H1 (cell line): ENCODE results near the gene ITPR1. TPM values are rescaled to one million over a fixed set of nuclear protein-coding genes. Genes with fewer than 3 reads are reported as not detected.

Source experiments
- CTCF ChIA-PET: fragments of 300-600 bp; sonication (Branson Sonifier 250); formaldehyde crosslinking; loops from one replicate; lab custom pipeline; 2021; ENCODE audit not compliant: partially characterized antibody; lab: Charles Lee
- POLR2A ChIA-PET: fragments of 300-600 bp; sonication (Branson Sonifier 250); formaldehyde crosslinking; loops from one replicate; lab custom pipeline; 2021; ENCODE audit warnings: inconsistent platforms; ENCODE audit not compliant: partially characterized antibody; lab: Charles Lee
- DNase-seq, 2 experiments: peaks; one replicate each; pipeline versions ENCODE4 v3.0.0 to v3.0.0-alpha.2; 2010 to 2022; ENCODE audit warnings: low spot score in 2 of 2, low read depth in 1 of 2, mixed read lengths in 1 of 2
- FAIRE-seq: peaks from 2 replicates; lab custom pipeline; 2011; peaks lifted over from hg19 to GRCh38; lab: Jason Lieb, UNC
- H2AFZ ChIP-seq: 2 replicates; pipeline ENCODE4 v1.8.1; 2012; ENCODE audit warnings: low read length, inconsistent platforms
- H2AK5ac ChIP-seq: 2 replicates; pipeline ENCODE4 v1.6.1; 2013; ENCODE audit warnings: low read depth, low read length
- H2BK120ac ChIP-seq: replicated peaks from 2 replicates; pipeline ENCODE3; 2013; ENCODE audit warnings: low read depth, low read length, inconsistent platforms
- H2BK12ac ChIP-seq: 2 replicates; pipeline ENCODE4 v1.6.1; 2013; ENCODE audit warnings: low read depth, low read length
- H2BK15ac ChIP-seq: 2 replicates; pipeline ENCODE4 v1.6.1; 2013; ENCODE audit warnings: low read length
- H2BK20ac ChIP-seq: 2 replicates; pipeline ENCODE4 v1.6.1; 2013; ENCODE audit warnings: low read length
- H2BK5ac ChIP-seq: 2 replicates; pipeline ENCODE4 v1.6.1; 2013; ENCODE audit warnings: low read depth, low read length
- H3K14ac ChIP-seq: 2 replicates; pipeline ENCODE4 v1.6.1; 2013; ENCODE audit warnings: inconsistent platforms; ENCODE audit not compliant: insufficient read length
- H3K18ac ChIP-seq: 2 replicates; pipeline ENCODE4 v1.6.1; 2013; ENCODE audit warnings: low read length; ENCODE audit errors: extremely low read depth
- H3K23ac ChIP-seq: 2 replicates; pipeline ENCODE4 v1.6.1; 2013; ENCODE audit warnings: inconsistent platforms; ENCODE audit not compliant: insufficient read length
- H3K23me2 ChIP-seq: 2 replicates; pipeline ENCODE4 v1.6.1; 2013; ENCODE audit warnings: low read depth, low read length
- H3K27ac ChIP-seq: 2 replicates; pipeline ENCODE4 v1.6.1; 2011; ENCODE audit warnings: low read depth, low read length, inconsistent platforms
- H3K27me3 ChIP-seq, 4 experiments: replicated peaks in 1 of 4; 1 replicate in 1 of 4; 2 replicates in 3 of 4; pipeline versions ENCODE4 v1.6.1 to v1.8.1; 2011 to 2013; ENCODE audit warnings: low read length in 3 of 4, mild to moderate bottlenecking in 3 of 4, inconsistent platforms in 2 of 4, mixed read lengths in 2 of 4, moderate library complexity in 1 of 4; ENCODE audit not compliant: control insufficient read depth in 3 of 4, insufficient read depth in 3 of 4; ENCODE audit errors: extremely low read depth in 1 of 4
- H3K36me3 ChIP-seq, 4 experiments: 2 replicates each; pipeline versions ENCODE4 v1.6.1 to v1.8.1; 2011 to 2013; ENCODE audit warnings: mild to moderate bottlenecking in 4 of 4, low read length in 3 of 4, moderate library complexity in 2 of 4, control low read depth in 1 of 4, inconsistent platforms in 1 of 4; ENCODE audit not compliant: insufficient read depth in 4 of 4, control insufficient read depth in 2 of 4
- H3K4ac ChIP-seq: replicated peaks from 2 replicates; pipeline ENCODE3; 2013; ENCODE audit warnings: low read length, low read depth, mixed read lengths, inconsistent platforms; ENCODE audit not compliant: insufficient read length
- H3K4me1 ChIP-seq, 4 experiments: replicated peaks in 1 of 4; 1 replicate in 1 of 4; 2 replicates in 3 of 4; pipeline versions ENCODE4 v1.6.1 to v1.8.1; 2011 to 2013; ENCODE audit warnings: low read length in 3 of 4, inconsistent platforms in 2 of 4, mixed read lengths in 1 of 4; ENCODE audit not compliant: insufficient read depth in 4 of 4, control insufficient read depth in 3 of 4
- H3K4me2 ChIP-seq, 2 experiments: 2 replicates each; pipeline versions ENCODE4 v1.6.1 to v1.8.1; 2011 to 2013; ENCODE audit warnings: low read depth in 2 of 2, low read length in 2 of 2, control low read depth in 1 of 2, inconsistent platforms in 1 of 2, mild to moderate bottlenecking in 1 of 2; ENCODE audit not compliant: insufficient read depth in 1 of 2
- H3K4me3 ChIP-seq, 4 experiments: fragments of 200-600, 300-600 bp in 1 of 4; sonication (generic), shearing (Covaris generic), sonication (Bioruptor Twin) in 1 of 4; 2 replicates each; pipeline versions ENCODE4 v1.5.1 to v1.8.1; 2011 to 2016; ENCODE audit warnings: low read length in 4 of 4, low read depth in 3 of 4, control low read depth in 2 of 4, inconsistent platforms in 2 of 4, mild to moderate bottlenecking in 2 of 4, mixed read lengths in 1 of 4, moderate library complexity in 1 of 4; ENCODE audit not compliant: insufficient read depth in 2 of 4; ENCODE audit errors: extremely low read depth in 1 of 4
- H3K56ac ChIP-seq: replicated peaks from 2 replicates; pipeline ENCODE3; 2013; ENCODE audit warnings: low read depth, mild to moderate bottlenecking, mixed read lengths, low read length, inconsistent platforms; ENCODE audit not compliant: insufficient read length
- H3K79me1 ChIP-seq: 2 replicates; pipeline ENCODE4 v1.6.1; 2013; ENCODE audit warnings: low read depth, low read length, control low read depth
- H3K79me2 ChIP-seq, 2 experiments: 2 replicates each; pipeline versions ENCODE4 v1.6.1 to v1.8.1; 2012 to 2013; ENCODE audit warnings: low read length in 2 of 2, mild to moderate bottlenecking in 2 of 2, inconsistent platforms in 1 of 2; ENCODE audit not compliant: insufficient read depth in 2 of 2, control insufficient read depth in 1 of 2
- H3K9ac ChIP-seq, 4 experiments: replicated peaks in 1 of 4; 1 replicate in 1 of 4; 2 replicates in 3 of 4; pipeline versions ENCODE4 v1.6.1 to v1.8.1; 2011 to 2013; ENCODE audit warnings: low read depth in 3 of 4, low read length in 3 of 4, control low read depth in 2 of 4, mild to moderate bottlenecking in 2 of 4, moderate library complexity in 2 of 4, inconsistent platforms in 1 of 4; ENCODE audit errors: extremely low read depth in 1 of 4
- H3K9me3 ChIP-seq, 2 experiments: 2 replicates each; pipeline versions ENCODE4 v1.6.1 to v1.8.1; 2012 to 2013; ENCODE audit warnings: mild to moderate bottlenecking in 2 of 2, moderate library complexity in 2 of 2, control low read depth in 1 of 2, inconsistent platforms in 1 of 2, low read depth in 1 of 2, low read length in 1 of 2, mixed read lengths in 1 of 2; ENCODE audit not compliant: insufficient read depth in 2 of 2
- H4K20me1 ChIP-seq, 2 experiments: replicated peaks in 1 of 2; 2 replicates each; pipeline versions ENCODE3 to v1.8.1; 2011 to 2013; ENCODE audit warnings: inconsistent platforms in 2 of 2, low read length in 2 of 2, mild to moderate bottlenecking in 1 of 2; ENCODE audit not compliant: insufficient read depth in 2 of 2, control insufficient read depth in 1 of 2
- H4K5ac ChIP-seq: 2 replicates; pipeline ENCODE4 v1.6.1; 2013; ENCODE audit warnings: low read length, low read depth, mixed read lengths, inconsistent platforms; ENCODE audit not compliant: insufficient read length
- H4K8ac ChIP-seq: 2 replicates; pipeline ENCODE4 v1.8.0; 2013; ENCODE audit warnings: mild to moderate bottlenecking, moderate library complexity, low read length, inconsistent platforms; ENCODE audit not compliant: insufficient read depth; ENCODE audit errors: extremely low read depth
- H4K91ac ChIP-seq: replicated peaks from 2 replicates; pipeline ENCODE3; 2013; ENCODE audit warnings: low read length, mixed read lengths, inconsistent platforms; ENCODE audit not compliant: insufficient read length
- ASH2L ChIP-seq: fragments of 200-600, 300-600 bp; sonication (generic); IDR thresholded peaks from one replicate; pipeline ENCODE4 v1.7.1; 2017; ENCODE audit warnings: low read length
- SP1 ChIP-seq: IDR thresholded peaks from 2 replicates; pipeline ENCODE4 v1.6.1; 2011; ENCODE audit warnings: low read depth, low read length
- WGBS, 2 experiments: shearing (Covaris generic) in 1 of 2; methylation state at CpG; one replicate each; pipeline versions ENCODE4 v1.1.6 to v1.1.7; 2013 to 2015; ENCODE audit warnings: low lambda C conversion rate in 2 of 2, mixed read lengths in 2 of 2, inconsistent platforms in 1 of 2, low coverage in 1 of 2, missing lambda C conversion rate in 1 of 2; ENCODE audit not compliant: insufficient replicate concordance in 2 of 2, insufficient coverage in 1 of 2, insufficient read length in 1 of 2; ENCODE audit errors: extremely low coverage in 1 of 2, missing lambda C conversion rate in 1 of 2; 5-methylcytosine and 5-hydroxymethylcytosine counted together
- polyA plus RNA-seq, 7 experiments: library from polyadenylated mRNA; depleted of rRNA in 3 of 7; stranded (reverse) in 5 of 7; unstranded in 2 of 7; fragments of >200 nt in 5 of 7; fragments of 200-250 nt in 2 of 7; gene quantifications; 1 replicate in 5 of 7; 2 replicates in 1 of 7; 4 replicates in 1 of 7; pipeline versions ENCODE4 v1.2.1 to v1.2.3, GENCODE V29; 2011 to 2013; ENCODE audit warnings: missing spikeins in 2 of 7, mixed read lengths in 2 of 7
- total RNA-seq: library from RNA; stranded (reverse); fragmentation: NEBNext Ultra II Directional; extraction: Animal tissue kit (Norgen Biotek cat#: 25700); gene quantifications from 2 replicates; pipeline ENCODE4 v1.2.1, GENCODE V29; 2021

ITPR1 gene
- total and polyA plus RNA-seq, 2 of the 8 experiments (the other 6 are each of a cell fraction or from before 2014, with no cell fraction given), result 2.5 to 16.3 TPM

DNA sequence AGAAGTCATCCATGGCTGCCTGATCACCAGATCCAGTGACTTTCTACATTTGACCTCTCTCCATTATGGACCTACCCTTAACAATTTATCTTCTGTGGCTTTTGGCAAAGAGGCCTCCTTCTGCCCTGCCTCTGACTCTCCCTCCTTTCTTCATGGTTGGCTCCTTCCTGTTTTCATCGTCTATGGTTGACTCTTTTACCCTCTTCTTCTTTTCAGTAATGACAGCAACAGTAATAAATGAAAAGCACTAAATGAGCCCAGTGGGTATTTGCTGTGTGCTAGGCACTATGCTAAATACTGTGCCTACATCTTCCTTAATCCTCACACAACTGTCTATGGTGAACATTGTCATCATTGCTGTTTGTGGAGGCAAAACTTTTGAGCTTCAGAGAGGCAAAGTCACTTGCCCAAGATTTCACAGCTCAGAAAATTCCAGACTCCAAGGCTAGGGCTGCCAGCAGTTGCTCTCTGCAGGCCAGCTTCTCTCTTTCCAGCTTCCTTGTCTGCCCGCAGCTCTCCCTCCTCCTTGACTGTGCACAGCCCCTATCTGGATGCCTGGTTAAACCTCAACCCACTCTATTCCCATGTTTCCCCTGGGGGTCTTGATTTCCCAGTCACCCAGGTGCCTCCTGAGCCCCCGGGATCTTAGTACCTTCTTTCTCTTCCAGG, 24.6 kb downstream of the ITPR1 start:
- Histone ChIP-seq H2BK12ac (no peak overlapping the region), H3K36me3 (no peaks in the 10 kb centered on the region), H2BK5ac (no peak overlapping the region), H3K79me2 (no peaks in the 10 kb centered on the region), H3K18ac (no peak overlapping the region), H4K20me1 (no peaks in the 10 kb centered on the region), H2BK120ac (no peak overlapping the region), H3K4me3 (no peak overlapping the region), H3K27ac (no peak overlapping the region), H3K14ac (no peak overlapping the region), H2AK5ac (no peak overlapping the region), H3K9me3 (no peaks in the 10 kb centered on the region), H3K9ac (no peak overlapping the region), H3K4ac (no peak overlapping the region), H4K91ac (no peak overlapping the region), H3K23ac (no peak overlapping the region), H3K4me2 (no peak overlapping the region), H3K4me1 (peaks cover 5 to 17% (median 11%) of the 10 kb centered on the region in 4 experiments; a peak in 5 of 7 replicates), H2BK15ac (no peak overlapping the region), H4K8ac (no peak overlapping the region), H4K5ac (no peak overlapping the region), H3K23me2 (no peaks in the 10 kb centered on the region), H3K79me1 (no peaks in the 10 kb centered on the region), H2BK20ac (no peak overlapping the region), H3K56ac (no peak overlapping the region), H2AFZ (no peak overlapping the region), H3K27me3 (no peaks in the 10 kb centered on the region)
- TF ChIP-seq SP1, result no peak
- TF ChIP-seq ASH2L, result no peak
- FAIRE-seq (no peak), DNase-seq (no peak)
- POLR2A ChIA-PET, result interaction anchor here (0.9 to 1.3 kb wide), 2 partner anchors 24 to 27 kb away, joined by 3 to 7 read pairs; partner anchors contain the start of gene ITPR1
- 47% methylated on average over 3 of the region's 3 CpGs; no CpG with 5 or more reads in 1 of the 2 experiments for WGBS, 2 experiments
- CTCF ChIA-PET, result interaction anchor here (0.6 to 1.3 kb wide), 3 partner anchors 23 to 118 kb away, joined by 3 to 5 read pairs (median 3); no protein-coding TSS in a partner anchor
